HL-60/S4 treated with retinoic acid at 250 ng/mL for 4 days and 3 days (cell line): ENCODE data around the gene RENBP.

ENCODE experiments used
- in situ Hi-C: fragments of 300-500 bp; cut with MboI; formaldehyde crosslinking; loops from 2 replicates; pipeline ENCODE4 v1.7.0; 2022; ENCODE audit warnings: low sequenced_read_pairs

RENBP gene

DNA sequence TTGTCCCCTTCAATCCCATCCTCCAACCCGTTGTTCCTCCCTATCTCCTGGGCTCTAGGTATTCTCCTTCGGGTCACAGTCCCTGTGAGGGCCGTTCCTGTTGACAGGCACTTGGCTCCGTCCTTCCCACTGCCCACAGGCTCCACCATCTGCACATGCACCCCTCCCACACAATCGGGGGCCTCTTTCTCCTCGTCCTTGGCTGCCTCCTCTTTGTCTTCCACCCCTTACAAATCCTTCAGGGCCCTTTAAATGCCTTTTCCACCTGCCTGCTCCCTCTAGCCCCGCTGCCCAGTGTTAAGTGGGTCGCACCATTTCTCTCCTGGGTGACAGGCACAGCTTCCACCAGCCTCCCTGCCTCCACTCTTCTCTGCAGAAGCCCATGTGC lies 42.7 kb downstream of the RENBP start:
- in situ Hi-C loops, result no loop called here

GRCh38 chrX:153900831-153901752 lies 43.4 kb downstream of the RENBP start:
- in situ Hi-C loops, result no loop called here

DNA sequence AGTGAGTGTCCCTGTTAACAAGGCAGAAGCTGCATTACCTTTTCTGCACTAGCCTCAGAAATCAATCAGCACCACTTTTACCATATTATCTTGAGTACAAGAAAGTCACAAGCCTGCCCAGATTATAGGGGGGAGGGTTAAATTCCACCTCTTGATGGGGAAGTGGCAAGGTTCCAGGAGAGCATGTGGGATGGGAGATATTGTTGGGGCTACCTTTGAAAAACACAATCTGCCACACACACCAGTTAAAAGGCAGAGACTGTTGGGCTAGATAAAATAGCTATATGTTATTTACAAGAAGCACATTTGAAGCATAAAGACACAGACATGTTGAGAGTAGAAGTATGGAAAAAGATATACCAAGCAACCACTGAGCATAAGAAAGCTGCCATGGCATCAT lies 46.5 kb downstream of the RENBP start:
- in situ Hi-C loops, result no loop called here

- in situ Hi-C loops, result no loop called here
Measured at GRCh38 chrX:153889123-153889522, 55.3 kb downstream of the RENBP start.

GRCh38 chrX:153888344-153888743 lies 56.1 kb downstream of the RENBP start:
- in situ Hi-C loops, result no loop called here

DNA sequence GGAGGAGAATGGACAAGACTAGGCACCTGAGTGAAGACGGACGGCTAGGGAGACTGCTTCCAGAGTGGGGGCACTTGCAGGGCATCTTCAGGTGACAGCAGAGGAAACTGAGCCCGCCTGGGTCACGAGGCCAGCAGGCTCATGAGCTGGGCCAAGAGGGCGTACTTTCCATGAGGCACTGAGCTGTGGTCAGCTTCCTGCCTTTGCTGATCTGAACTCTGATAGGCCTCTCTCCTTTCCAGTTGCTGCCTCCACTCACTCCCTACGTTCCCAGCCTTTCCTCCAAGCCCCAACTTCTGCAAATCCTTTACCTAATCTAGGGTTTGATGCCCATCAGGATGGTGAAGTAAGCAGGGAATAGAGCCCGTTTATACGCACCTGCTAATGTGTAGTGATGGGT lies 57.1 kb downstream of the RENBP start:
- in situ Hi-C loops, result no loop called here

- in situ Hi-C loops, result no loop called here
Measured at GRCh38 chrX:153886915-153887314, 57.5 kb downstream of the RENBP start.

DNA sequence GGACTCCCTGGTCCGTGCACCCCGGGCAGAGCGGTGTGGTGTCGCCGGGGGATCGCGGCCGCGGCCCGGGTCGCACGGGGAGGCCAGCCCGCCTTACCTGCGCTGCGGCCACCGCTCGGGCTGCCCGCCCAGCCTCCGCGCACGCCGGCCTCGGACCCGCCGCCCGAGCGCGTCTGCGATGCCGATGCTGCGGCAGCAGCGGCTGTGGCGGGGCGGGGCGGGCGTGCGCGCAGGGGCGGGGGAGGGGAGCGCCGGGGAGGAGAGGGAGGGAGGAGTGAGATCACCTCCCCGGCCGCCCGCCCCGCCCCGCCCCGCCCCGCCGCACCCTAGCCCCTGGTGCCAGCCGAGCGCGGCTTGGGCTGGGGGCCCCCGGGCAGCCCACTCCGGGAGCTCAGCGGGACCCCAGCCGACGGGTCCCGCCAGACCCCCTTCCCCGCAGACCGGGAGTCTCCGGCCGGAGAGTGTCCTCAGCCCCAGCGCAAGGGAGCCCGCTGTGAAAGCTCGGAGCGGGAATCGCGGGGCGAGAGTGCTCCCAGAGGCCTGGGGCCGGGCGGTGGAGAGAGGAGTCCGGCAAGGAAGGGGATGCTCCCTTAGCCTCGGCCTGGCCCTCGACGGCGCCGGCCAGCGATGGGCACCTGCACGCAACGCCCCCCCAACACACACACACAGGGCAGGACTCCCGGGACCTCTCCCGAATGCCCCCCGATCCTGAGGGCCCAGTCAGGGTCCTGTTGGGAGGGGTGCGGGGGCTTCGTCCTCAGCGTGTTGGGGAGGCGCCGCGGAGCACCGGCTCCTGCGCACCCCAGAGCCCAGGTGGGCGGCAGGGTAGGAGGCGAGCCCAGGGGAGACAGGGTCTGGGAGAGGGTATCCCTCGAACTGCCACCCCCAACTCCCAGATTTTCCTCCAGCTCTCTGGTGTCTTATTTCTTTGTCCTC lies 58.2 kb downstream of the RENBP start, which contains the start of gene L1CAM:
Gene L1CAM, minus strand, starts transcription at position 206 of the 936 bp plus-strand sequence. CDS start 10,337 bp downstream, outside the sequence.
- in situ Hi-C loops, result no loop called here
